Panc1 (cell line): ENCODE results near the gene OXCT1. TPM values are rescaled to one million over a fixed set of nuclear protein-coding genes. Genes with fewer than 3 reads are reported as not detected.

Source experiments
- ATAC-seq: fragments of 200-7000 bp; cut with Tn5 transposase; 2 replicates; pipeline ENCODE4 v1.9.1; 2020; ENCODE audit warnings: mild to moderate bottlenecking, moderate library complexity
- BruUV-seq: library from RNA; stranded (reverse); fragments of 400-500 nt; replicated peaks from 2 replicates; lab custom pipeline; 2021; lab: Mats Ljungman, UMichigan
- CTCF ChIA-PET: fragments of 300-600 bp; sonication (Branson Sonifier 250); formaldehyde crosslinking; loops from one replicate; lab custom pipeline; 2022; ENCODE audit warnings: antibody characterized with exemption; lab: Charles Lee
- POLR2A ChIA-PET: fragments of 300-600 bp; sonication (Branson Sonifier 250); formaldehyde crosslinking; loops from one replicate; lab custom pipeline; 2022; ENCODE audit warnings: antibody characterized with exemption; lab: Charles Lee
- DNase-seq: peaks from one replicate; pipeline ENCODE4 v3.0.0-alpha.2; 2010; ENCODE audit warnings: low read depth, low spot score
- H3K27ac ChIP-seq: 2 replicates; pipeline ENCODE4 v1.5.1; 2011; ENCODE audit warnings: mild to moderate bottlenecking, low read length, inconsistent platforms
- H3K27me3 ChIP-seq: fragments of 200-500 bp; sonication (Bioruptor generic); 2 replicates; pipeline ENCODE4 v1.6.0; 2014; ENCODE audit warnings: low read length, inconsistent platforms; ENCODE audit not compliant: control insufficient read depth, insufficient read depth
- H3K36me3 ChIP-seq: fragments of 200-500 bp; sonication (Bioruptor generic); 2 replicates; pipeline ENCODE4 v1.5.1; 2014; ENCODE audit warnings: inconsistent platforms, mild to moderate bottlenecking, low read length, moderate library complexity; ENCODE audit not compliant: control insufficient read depth, insufficient read depth
- H3K4me1 ChIP-seq: 2 replicates; pipeline ENCODE4 v1.5.1; 2011; ENCODE audit warnings: inconsistent platforms, mild to moderate bottlenecking, low read length, moderate library complexity; ENCODE audit not compliant: control insufficient read depth, insufficient read depth
- H3K4me3 ChIP-seq, 2 experiments: 2 replicates each; pipeline ENCODE4 v1.5.1; 2011 to 2012; ENCODE audit warnings: low read depth in 2 of 2, low read length in 2 of 2, mild to moderate bottlenecking in 2 of 2, inconsistent platforms in 1 of 2, moderate library complexity in 1 of 2
- H3K9me3 ChIP-seq: fragments of 200-500 bp; sonication (Bioruptor generic); 2 replicates; pipeline ENCODE4 v1.5.1; 2014; ENCODE audit warnings: low read depth, mild to moderate bottlenecking, inconsistent platforms, low read length, moderate library complexity; ENCODE audit not compliant: control insufficient read depth, insufficient read depth
- CTCF ChIP-seq: fragments of 450-650 bp; IDR thresholded peaks from 2 replicates; pipeline ENCODE4 v1.5.1; 2017; ENCODE audit warnings: mild to moderate bottlenecking
- POLR2AphosphoS5 ChIP-seq: IDR thresholded peaks from 2 replicates; pipeline ENCODE4 v1.6.1; 2012; ENCODE audit warnings: mild to moderate bottlenecking, low read depth, low read length, moderate library complexity
- REST ChIP-seq, 2 experiments: IDR thresholded peaks; 2 replicates each; pipeline ENCODE4 v1.6.1; 2011 to 2012; ENCODE audit warnings: low read depth in 2 of 2, control low read depth in 1 of 2, low read length in 1 of 2, mild to moderate bottlenecking in 1 of 2, moderate library complexity in 1 of 2; ENCODE audit not compliant: insufficient read depth in 1 of 2
- SIN3A ChIP-seq: IDR thresholded peaks from 2 replicates; pipeline ENCODE4 v1.6.1; 2012; ENCODE audit warnings: low read depth, mild to moderate bottlenecking, low read length, moderate library complexity, borderline replicate concordance; ENCODE audit not compliant: insufficient read depth
- TCF7L2 ChIP-seq: IDR thresholded peaks from 2 replicates; pipeline ENCODE4 v1.6.1; 2011; ENCODE audit warnings: mild to moderate bottlenecking, low read depth, low read length, inconsistent platforms
- in situ Hi-C: cut with HindIII; loops from 2 replicates; pipeline ENCODE4 v1.10.0; 2016; ENCODE audit warnings: low sequenced_read_pairs, low pct_unique_long_range_greater_than_20kb
- intact Hi-C: fragments of 100-400 bp; cut with micrococcal nuclease; formaldehyde crosslinking; loops from one replicate; pipeline ENCODE4 v1.10.0; 2022; ENCODE audit not compliant: unreplicated experiment
- total RNA-seq: library from RNA; stranded (reverse); gene quantifications from one replicate; pipeline ENCODE4 v1.2.1, GENCODE V29; 2021; ENCODE audit not compliant: unreplicated experiment

The OXCT1 gene
- total RNA-seq, 1 experiment from 2014 or later: 10.5 TPM

GRCh38 chr5:41793141-41793770, 77.0 kb downstream of the OXCT1 start:
- no peak for TF ChIP-seq SIN3A
- TF ChIP-seq CTCF: no peak
- TF ChIP-seq TCF7L2: no peak
- TF ChIP-seq REST (IDR thresholded peaks at IDR 0.05; ENCODE audit: insufficient read depth in 1 of 2, low read depth in 2 of 2, low read length in 1 of 2): no peak
- TF ChIP-seq POLR2AphosphoS5: no peak
- no TSS peak for BruUV-seq
- ATAC-seq: no peak
- Histone ChIP-seq H3K9me3 (no peaks in the 10 kb centered on the region), H3K27me3 (no peaks in the 10 kb centered on the region), H3K36me3 (no peaks in the 10 kb centered on the region), H3K4me1 (no peaks in the 10 kb centered on the region; the same call in none of the 2 replicates), H3K27ac (no peak overlapping the region), H3K4me3 (no peak overlapping the region)
- POLR2A ChIA-PET: no interaction called here
- in situ Hi-C loops: no loop called here
- intact Hi-C loops: no loop called here
- CTCF ChIA-PET: interaction anchor here (0.6 kb wide), 1 partner anchor 44 kb away, joined by 5 read pairs; no protein-coding TSS in a partner anchor
- DNase-seq: no peak

DNA sequence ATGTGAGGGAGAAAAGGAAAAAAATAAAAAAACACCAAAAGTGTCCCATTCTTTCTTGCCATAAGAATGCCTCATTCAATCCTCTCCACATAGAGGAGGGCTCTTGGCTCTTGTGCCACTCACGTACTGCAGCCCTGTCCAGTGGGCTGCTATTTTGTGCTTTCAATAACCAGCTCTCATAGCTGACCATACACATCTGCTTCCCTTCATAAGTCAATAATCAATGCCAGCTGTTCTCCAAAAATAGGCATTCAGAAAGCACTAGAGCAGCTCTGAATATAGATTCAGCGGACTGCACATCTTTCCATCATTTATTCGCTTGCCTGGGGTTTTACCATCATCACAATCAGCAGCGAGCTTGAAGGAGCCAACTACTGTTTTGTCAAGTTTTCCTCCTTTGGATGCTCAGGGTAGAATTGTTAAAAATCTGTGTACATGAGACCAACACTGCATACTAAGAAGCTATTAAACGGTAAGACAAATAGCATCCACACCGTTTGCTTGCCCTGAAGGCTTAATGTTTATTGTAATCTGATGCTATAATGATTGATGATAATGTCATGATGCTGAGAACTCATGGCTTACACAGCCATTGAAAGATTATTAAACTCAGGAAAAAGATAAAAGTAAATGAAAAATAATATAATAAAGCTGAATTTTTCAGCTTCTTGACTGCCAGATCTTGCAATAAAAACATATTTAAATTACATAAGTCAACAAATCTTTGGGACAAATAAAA, 80.0 kb downstream of the OXCT1 start:
- no peak overlapping the region for H3K27ac ChIP-seq
- no TSS peak for BruUV-seq
- POLR2A ChIA-PET: no interaction called here

More for the DNA sequence above, 80.0 kb downstream of the OXCT1 start:
- ATAC-seq (no peak), DNase-seq (no peak)
- Histone ChIP-seq H3K36me3 (no peaks in the 10 kb centered on the region), H3K4me3 (no peak overlapping the region), H3K27me3 (no peaks in the 10 kb centered on the region), H3K9me3 (no peaks in the 10 kb centered on the region), H3K4me1 (no peaks in the 10 kb centered on the region; the same call in none of the 2 replicates)
- intact Hi-C loops (no loop called here), in situ Hi-C loops (no loop called here)
- CTCF ChIA-PET: no interaction called here
- TF ChIP-seq SIN3A (no peak), REST (IDR thresholded peaks at IDR 0.05; ENCODE audit: insufficient read depth in 1 of 2, low read depth in 2 of 2, low read length in 1 of 2) (no peak), POLR2AphosphoS5 (no peak), TCF7L2 (no peak), CTCF (no peak)
